ENCODE measurements around the gene EXT2. TPM values are rescaled to one million over a fixed set of nuclear protein-coding genes. Genes with fewer than 3 reads are reported as not detected.

Gene EXT2
- polyA plus RNA-seq, 1 donor: 71.2 TPM

DNA sequence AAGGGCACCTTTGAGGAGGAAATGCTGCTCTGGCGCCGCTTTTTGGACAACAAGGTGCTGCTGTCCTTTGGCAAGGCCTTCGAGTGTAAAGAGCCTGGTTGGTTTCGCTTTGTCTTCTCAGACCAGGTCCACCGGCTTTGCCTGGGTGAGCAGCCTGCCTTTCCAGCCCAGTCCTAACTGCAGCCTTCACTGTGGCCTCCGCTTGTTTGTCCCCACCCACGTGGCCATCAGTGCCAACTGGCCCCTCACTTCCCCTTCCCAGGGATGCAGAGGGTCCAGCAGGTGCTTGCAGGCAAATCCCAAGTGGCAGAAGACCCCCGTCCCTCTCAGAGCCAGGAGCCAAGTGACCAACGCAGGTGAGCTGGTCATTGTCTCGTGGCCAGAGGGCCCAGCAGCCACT is 12.0 kb upstream of the EXT2 start:
- DNase-seq: no peak

DNA sequence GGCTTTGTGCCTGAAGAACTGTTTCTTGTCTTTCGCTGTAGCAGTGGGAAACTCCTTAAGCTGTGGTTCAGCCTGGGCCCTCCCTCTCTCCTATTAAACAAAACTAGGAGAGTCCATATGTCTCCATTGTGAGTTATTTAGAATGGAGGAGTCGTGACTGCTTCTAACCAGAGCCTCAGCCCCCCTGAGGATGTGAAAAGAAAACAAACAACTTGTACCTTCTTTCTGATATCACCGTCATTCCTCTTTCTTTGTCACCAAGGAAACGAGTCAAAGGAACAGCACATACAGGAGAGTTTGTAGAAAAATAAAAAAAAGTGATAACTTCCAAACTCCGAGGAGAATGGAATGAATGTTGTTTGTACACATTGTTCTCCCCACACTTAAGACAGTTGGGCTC is 11.6 kb upstream of the EXT2 start:
- no peak for DNase-seq

DNA sequence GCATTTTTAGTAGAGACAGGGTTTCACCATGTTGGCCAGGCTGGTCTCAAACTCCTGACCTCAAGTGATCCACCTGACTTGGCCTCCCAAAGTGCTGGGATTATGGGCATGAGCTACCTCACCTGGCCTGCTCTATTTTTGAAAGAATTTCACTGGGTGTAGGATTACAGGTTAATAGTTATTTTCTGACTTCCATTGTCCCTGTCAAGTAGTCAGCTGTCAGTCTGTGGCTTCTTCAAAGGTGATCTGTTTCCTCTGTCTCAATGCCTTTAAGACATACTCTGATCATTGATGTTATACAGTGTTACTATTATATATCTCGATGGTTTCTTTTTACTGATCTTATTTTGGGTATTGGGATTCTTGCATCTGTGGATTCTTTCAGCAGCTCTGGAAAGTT is 10.1 kb upstream of the EXT2 start:
- DNase-seq: no peak

DNA sequence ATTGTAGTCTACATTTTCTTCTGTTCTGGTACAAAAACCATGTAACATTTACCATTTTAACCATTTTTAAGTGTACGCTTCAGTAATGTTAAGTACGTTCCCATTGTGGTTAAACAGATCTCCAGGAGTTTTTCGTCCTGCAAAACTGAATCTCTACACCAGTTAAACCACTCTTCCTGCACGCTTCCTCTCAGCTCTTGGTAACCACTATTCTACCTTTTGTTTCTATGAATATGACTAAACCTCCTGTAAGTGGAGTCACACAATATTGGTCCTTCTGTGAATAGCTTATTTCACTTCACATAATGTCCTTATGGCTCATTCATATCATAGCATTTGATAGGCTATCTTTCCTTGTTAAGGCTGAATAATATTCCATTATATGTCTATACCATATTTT is 7.1 kb upstream of the EXT2 start:
- DNase-seq: no peak

DNA sequence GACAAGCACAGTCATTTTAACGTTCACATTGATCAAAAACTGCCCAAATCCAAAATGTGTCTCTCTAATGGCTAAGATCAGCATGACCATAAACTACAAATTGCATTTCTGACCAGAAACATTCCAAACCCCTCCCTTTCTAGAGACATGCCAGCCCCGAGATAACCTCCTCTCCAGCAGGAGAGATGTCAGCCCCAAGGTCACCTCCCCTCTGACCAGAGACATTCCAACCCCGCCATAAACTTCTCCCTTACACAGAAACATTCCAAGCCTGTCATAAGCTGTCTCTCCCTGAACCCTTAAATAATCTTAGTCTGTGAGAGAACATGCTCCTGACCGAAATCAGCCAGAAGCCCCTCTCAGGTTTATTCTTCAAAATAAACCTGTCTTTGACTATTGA is 6.6 kb upstream of the EXT2 start:
- no peak for DNase-seq

DNA sequence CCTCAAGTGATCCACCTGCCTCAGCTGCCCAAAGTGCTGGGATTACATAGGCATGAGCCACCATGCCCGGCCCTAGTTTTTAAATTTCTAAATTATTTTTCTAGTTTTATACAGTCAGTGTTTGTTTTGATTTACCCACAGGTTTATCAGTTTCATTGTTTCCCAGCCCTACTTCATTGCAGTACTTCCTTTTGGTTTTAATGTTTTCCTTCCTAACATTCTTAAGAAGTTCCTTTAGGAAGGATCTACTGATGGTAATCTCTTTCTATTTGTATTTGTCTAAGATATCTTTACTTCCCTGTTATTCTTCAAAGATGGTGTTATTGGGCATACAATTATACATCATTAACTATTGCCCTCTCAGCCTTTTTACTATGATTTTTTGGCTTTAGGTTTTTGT is 4.9 kb upstream of the EXT2 start:
- no peak for DNase-seq

DNA sequence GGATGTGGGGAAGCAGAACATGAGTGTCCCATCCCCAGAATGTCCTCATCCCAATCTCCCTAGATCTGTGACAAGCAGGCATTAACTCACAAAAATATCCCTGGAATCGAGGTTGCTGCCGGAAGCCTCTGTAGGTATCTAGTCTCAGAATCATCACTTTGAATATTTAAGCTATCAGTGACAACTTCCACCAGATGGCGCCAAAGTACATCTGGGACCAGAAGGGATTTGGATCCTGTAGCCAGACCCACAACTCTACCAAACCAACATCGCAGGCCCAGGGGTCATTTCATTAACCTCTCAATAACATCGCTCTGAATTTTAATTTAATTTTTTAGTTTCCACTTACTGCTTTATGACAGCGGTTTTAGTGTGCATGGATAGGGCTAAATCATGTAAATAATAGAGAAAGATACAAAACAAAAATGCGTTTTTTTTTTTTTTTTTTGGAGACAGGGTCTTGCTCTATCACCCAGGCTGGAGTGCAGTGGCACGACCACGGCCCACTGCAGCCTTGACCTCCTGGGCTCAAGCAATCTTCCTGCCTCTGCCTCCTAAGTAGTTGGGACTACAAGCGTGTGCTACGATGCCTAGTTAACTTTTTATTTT is 1.1 kb upstream of the EXT2 start:
- DNase-seq: peak; percentile 86

DNA sequence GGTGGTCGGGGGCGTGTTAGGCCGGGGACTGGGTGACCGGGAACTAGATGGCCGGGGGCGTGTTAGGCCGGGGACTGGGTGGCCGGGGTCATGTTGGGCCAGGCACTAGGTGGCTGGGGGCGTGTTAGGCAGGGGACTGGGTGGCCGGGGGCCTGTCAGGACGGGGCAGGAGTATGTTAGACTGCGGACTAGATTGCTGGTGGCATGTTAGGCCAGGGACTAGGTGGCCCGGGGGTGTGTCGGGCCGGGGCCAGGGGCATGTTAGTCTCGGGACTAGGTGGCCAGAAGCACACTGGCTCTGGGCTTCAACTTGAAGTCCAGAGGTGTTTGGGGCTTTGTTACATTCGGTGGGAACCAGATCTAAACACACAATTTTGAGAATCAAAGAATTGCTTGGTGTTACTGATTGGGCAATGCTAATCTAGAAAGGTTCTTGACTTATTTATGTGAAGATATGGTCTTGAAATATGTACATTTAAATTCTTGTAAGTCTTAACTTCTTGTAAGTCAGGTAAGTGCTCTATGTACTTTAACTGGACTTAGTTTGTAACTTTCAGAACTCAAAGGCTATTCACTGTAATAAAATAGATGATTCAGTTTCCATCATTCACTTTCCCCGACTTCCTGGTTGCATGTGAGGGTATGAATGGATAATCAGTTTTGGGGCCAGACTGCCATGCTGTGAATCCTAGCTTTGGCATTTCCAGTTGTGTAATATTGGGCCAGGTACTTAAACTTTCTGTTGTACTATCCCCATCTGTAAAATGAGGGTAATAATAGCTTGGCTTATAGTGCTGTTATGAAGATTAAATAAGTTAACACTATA is 1.1 kb downstream of the EXT2 start:
- no peak for DNase-seq

DNA sequence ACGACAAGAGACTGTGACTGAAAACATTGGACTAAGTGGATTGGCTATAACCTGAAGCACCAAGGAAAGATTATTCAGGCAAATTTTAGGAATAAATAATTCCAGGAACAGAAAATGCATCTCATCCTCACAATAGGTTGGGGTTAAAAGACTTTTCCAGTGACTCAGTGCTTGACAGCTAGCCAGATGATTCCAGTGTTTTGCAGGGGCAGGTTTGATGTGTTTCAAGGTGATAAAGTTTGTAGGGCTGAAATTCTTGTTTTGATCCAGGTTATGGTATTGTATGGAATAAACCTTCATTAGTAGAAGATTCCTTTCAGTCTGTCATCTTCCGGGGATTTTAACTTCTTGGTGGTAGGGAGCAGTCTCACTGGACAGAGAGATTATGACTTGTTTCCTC is 2.3 kb downstream of the EXT2 start:
- DNase-seq: no peak

DNA sequence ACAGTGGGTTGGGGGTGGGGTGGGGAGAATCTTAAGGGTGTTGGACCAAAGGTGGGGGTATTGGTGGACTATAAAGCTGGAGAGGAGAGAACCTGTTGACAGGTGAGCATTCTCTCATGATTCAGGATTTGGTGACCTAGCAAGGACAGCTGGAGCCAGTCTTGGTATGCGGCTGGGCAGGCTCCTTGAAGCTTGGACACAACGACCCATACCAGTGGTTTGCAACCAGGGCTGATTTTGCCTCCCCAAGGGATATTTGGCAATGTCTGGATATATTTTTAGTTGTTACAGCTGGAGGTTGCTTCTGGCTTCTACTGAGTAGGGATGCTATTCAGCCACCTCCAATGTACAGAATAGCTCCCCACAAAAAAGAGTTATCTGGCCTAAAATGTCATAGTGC is 5.6 kb downstream of the EXT2 start:
- no peak for DNase-seq

DNA sequence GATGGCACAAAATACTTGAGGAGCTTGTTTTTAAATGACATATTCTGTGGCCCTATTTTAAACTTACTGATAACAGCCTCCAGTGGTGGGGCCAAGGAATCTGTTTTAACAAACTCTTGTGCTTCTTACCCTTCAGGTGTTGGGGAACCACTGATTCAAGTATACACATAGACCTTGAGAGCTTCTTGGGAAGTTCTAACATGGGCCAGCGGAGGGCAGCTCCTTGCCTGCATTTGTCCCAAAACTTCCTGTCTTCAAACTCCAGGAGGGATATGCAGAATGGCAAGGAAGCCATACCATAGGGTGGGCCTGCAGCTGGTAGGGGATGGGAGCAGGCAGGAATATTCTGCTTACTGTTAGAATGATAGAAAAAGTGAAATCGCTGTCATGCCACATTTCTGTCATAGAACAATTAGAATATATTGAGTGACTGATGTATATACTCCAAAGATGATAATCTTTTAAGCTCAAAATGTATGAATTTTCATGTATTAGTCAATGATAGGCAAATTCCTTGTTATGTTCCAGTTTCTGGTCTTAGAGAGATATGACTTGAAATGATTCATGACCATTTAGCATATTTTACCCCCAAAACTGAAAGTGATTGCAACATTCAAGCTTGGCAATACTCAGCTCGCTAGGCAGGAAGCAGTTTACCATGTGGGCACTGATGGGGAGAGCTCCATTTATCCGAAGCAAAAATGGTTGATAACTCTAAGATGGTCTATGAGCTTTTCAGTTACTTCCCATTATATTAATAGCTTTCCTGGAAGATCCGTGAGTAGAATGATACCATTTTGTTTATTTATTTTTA is 9.2 kb downstream of the EXT2 start:
- DNase-seq: no peak

DNA sequence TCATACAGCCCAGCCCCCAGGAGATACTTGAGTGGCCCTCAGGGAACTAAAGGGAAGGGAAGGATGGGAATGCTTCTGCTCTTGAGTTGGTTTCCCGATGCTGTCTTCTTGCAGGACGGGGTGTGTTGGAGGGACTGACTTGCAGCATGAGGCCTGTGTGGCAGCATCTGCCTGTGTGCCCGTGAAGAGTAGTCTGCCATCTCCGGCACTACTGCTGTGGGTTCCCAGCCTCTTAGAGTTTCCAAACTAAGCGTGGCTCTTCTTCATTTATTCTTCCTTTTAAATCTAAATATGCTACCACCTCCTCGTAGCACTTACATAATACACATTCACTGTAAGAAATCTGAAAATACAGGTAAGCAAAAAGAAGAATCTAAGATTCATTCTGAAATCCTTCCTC is 12.8 kb downstream of the EXT2 start:
- no peak for DNase-seq

DNA sequence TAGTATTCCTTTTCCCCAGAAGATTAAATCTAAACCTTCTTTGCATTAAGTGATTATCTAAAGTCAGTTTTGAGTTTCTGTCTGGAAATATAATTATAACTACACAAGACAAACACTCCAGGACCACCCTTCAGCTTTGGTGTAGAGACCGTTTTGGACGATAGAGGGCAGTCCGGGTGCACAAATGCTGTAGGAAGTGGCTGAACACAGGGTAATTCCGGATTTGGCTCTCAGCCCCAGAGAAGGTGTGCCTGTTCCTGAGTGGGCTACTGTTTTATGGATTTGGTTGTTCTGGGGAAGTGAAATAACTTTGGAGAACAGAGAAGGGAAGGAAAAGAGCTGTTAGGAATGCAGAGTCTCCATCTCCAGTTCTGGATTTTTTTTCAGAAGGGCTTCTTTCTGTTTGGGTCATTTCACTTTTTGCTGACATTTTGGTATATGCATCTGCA is 14.8 kb downstream of the EXT2 start:
- DNase-seq: peak; percentile 50

DNA sequence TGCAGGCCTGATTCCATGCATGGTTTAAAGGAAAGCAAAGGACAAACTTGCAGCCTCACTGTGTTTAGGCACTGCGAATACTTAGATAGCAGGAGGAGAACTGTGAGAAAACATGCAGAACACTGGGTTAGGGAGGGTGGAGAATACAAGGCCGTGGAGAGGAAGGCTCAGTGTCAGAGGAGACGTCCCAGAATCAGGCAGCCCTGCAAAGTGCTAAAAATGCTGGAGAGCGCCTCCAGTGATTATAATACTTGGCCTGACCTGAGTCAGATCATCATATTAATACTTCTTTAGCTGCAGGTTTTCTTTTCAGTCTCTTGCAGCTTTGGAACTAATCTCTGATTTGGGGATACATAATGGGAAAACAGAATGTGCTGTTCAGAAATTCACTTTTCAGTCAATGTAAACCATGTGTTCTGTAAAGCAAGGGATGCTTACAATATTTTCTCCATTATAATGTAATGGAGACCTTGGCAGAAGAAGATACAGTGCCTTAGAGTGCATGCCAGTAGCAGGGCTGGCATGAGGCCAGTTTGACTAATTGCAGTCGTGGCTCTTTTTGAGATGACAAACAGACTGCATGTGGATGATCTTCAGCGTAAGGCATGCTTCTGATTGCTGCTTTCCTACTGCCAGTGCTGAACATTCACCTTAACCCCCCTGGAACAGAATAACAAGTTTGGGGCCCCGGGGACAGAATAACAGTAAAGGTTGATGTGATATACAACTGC is 16.8 kb downstream of the EXT2 start:
- DNase-seq: no peak

DNA sequence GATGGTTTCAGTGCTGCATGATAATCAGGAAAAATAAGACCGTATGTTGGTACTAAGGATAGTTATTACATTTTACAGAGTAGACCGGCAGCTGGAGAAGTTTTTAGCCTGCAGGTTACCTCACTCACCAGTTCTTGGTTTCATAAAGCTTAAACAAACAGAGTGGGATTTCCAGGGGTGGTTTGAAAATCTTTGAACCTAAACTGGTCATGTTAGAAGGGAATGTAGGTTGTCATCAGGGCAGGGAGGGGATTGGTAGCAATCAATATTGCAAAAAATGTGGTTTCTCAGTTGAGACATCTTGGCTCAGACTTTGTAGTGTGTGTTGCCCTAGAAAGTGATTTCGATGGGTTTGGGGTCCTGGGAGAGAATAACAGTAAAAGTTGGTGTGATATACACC is 17.5 kb downstream of the EXT2 start:
- DNase-seq: no peak

DNA sequence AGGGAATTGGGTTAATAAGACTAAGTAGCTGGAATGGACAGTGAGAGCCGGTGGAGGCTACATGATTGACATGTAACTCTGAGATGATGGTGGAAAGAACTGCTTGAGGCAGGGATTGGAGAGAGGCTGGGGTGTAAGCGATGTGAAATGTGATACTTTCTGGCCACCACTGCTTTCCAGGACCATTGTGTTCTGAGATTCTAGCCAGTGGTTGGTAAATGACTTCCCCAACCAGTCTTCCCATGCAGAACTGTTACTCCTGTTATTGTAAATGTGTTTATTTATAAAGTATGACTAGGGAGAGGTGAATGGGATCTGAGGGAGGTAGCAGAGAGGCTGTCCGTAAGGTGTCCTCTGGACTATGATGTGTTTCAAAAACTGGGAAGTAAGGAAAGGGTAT is 18.1 kb downstream of the EXT2 start:
- DNase-seq: no peak

DNA sequence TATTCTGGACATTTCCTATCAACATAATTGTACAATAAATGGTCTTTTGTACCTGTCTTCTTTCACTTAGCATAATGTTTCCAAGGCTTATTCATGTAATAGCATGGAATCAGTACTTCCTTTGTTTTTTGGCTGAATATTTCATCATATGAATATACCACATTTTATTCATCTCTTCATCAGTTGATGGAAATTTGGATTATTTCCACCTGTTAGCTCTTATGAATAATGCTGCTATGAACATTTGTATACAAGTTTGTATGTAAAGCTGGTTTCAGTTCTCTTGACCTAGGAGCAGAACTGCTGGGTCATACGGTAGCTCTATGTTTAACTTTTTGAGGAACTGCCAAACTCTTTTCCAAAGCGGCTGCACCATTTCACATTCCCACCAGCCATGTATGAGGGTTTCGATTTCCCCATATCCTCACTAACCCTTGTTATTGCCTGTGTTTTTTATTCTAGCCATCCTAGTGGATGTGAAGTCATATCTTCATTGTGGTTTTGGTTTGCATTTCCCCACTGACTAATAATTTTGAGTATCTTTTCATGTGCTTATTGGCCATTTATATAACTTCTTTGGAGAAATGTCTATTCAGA is 20.9 kb downstream of the EXT2 start:
- no peak for DNase-seq

DNA sequence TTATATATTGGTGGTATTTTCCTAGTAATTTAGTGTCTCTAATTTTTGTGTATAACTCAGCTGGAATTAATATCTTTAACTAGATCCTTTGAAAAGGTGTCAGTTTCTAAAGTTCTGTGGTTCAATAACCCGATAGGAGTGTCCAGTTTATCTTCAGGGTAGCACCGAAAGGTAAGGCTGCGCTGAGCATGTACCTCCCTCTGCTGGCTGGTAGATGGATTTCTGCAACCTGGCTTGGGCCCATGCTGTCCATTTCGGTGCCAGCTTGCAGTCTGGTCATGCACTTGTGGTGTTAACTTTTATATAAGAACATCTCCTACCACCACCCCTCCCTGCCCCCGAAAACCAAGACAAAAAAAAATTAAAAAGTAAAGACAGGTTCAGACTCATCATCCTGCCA is 24.7 kb downstream of the EXT2 start:
- DNase-seq: no peak

DNA sequence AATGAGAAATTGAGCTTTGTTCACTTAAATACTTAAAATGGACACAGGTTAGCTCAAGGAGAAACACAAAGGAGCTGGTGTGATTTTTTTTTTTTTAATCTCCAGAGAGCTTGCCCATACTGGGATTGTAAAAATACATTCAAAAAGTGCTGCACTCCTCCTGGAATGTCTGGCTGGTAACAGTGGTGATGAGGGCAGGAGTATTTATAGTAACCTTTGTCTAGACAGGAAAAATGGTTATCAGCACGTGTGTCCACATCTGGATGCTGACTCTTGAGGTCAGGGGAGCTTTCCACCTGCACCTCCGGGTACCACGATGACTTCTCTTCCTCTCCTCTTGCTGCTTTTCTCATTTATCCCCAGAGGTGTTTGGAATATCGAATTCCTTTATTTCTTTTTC is 30.1 kb downstream of the EXT2 start:
- no peak for DNase-seq

DNA sequence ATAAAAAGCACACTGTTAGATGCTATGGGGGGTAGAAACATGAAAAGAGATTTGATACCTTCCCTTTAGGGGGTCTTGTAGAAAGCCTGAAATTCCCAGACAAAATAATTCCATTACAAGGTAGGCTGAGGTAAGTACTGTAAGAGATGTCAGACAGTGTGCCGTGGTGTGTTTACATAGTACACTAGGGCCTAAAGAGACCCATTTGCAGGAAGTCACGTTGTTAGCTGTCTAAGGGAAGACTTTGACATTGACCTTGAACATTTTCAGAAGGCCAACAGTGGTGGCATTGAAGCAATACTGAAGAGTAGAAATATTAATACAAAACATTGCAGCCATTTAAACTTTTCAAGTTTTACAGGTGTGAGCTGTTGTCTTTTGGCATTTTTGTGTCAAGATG is 30.8 kb downstream of the EXT2 start:
- no peak for DNase-seq

DNA sequence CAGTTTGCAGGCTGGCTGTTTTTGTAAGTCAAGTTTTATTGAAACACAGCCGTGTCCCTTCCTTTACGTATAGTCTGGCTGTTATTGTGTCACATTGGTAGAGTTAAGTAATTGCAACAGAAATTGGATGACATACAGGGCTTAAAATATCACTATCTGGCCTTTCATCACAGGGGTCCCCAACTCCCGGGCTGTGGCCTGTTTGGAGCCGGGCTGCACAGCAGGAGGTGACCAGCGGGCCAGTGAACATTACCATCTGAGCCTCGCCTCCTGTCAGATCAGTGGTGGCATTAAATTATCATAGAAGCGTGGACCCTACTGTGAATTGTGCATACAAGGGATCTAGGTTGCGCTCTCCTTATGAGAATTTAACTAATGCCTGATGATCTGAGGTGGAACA is 31.7 kb downstream of the EXT2 start:
- DNase-seq: no peak

DNA sequence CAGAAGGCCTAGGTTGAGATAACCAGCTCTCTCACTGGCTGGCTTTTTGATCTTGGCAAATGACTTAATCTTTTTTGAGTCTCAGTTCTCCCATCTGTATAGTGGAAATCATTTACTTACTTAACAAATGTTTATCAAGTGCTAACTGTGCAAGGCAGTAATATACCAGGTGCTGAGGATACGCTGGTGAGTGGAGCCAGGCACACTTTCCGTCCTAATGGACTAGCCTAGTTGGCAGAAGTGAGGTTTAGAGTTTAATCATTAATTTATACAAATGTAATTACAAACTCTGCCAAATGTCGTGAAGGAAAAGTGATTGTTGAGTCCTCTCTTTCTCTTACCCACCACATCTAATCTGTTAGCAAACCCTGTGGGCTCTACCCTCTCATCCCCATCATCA is 33.3 kb downstream of the EXT2 start:
- DNase-seq: no peak

Data from left kidney (tissue), 2 donors.